ENCODE results near the gene PXMP2. TPM values are rescaled to one million over a fixed set of nuclear protein-coding genes. Genes with fewer than 3 reads are reported as not detected.

PXMP2 gene
- total RNA-seq, 1 experiment from 2014 or later: 42.7 TPM

GRCh38 chr12:132740313-132740646, 52.9 kb downstream of the PXMP2 start:
- POLR2A ChIA-PET (ENCODE audit: unreplicated experiment): no interaction called here
- Histone ChIP-seq H3K79me2 (ENCODE audit: low read length) (peaks cover 29% of the 10 kb centered on the region), H3K4me2 (ENCODE audit: low read length) (no peak overlapping the region), H3K27ac (ENCODE audit: low read length) (no peak overlapping the region), H3K9me3 (ENCODE audit: low read length) (no peaks in the 10 kb centered on the region), H3K36me3 (ENCODE audit: low read depth, low read length) (peaks cover 85% of the 10 kb centered on the region), H3F3A (ENCODE audit: low read length, unreplicated experiment) (no peaks in the 10 kb centered on the region), H3K27me3 (ENCODE audit: low read length) (no peaks in the 10 kb centered on the region), H3K4me3 (ENCODE audit: low read length) (no peak overlapping the region), H3K9me2 (replicated peaks; ENCODE audit: low read length) (no peaks in the 10 kb centered on the region), H2AFZ (ENCODE audit: low read length) (no peak overlapping the region), H3K4me1 (ENCODE audit: insufficient read depth, low read length) (no peaks in the 10 kb centered on the region), H4K20me1 (ENCODE audit: low read length) (peaks cover 28% of the 10 kb centered on the region; the same call in 1 of the 2 replicates), H3K9ac (ENCODE audit: low read length) (no peak overlapping the region)
- intact Hi-C loops (cut with micrococcal nuclease): no loop called here
- no peak for ATAC-seq
- BruUV-seq (replicated peaks): no TSS peak
- no peak for DNase-seq
- TF ChIP-seq EZH2 (IDR thresholded peaks at IDR 0.05; ENCODE audit: low read length, unreplicated experiment): no peak
- TF ChIP-seq CTCF (conservative IDR thresholded peaks at IDR 0.05; ENCODE audit: low read depth, low read length): no peak
- no peak for TF ChIP-seq EZH2phosphoT487 (IDR thresholded peaks at IDR 0.05; ENCODE audit: borderline replicate concordance, low read length)
- CTCF ChIA-PET: no interaction called here

GRCh38 chr12:132740652-132741051, 53.3 kb downstream of the PXMP2 start:
- TF ChIP-seq CTCF (conservative IDR thresholded peaks at IDR 0.05; ENCODE audit: low read depth, low read length) (no peak), EZH2 (IDR thresholded peaks at IDR 0.05; ENCODE audit: low read length, unreplicated experiment) (no peak), EZH2phosphoT487 (IDR thresholded peaks at IDR 0.05; ENCODE audit: borderline replicate concordance, low read length) (no peak)
- H4K20me1 ChIP-seq (ENCODE audit: low read length): peaks cover 32% of the 10 kb centered on the region; the same call in 1 of the 2 replicates
- intact Hi-C loops (cut with micrococcal nuclease): no loop called here
- no peaks in the 10 kb centered on the region for H3K9me3 ChIP-seq (ENCODE audit: low read length)
- no peaks in the 10 kb centered on the region for H3F3A ChIP-seq (ENCODE audit: low read length, unreplicated experiment)
- ATAC-seq: no peak
- POLR2A ChIA-PET (ENCODE audit: unreplicated experiment): no interaction called here
- H3K4me2 ChIP-seq (ENCODE audit: low read length): no peak overlapping the region
- H3K79me2 ChIP-seq (ENCODE audit: low read length): peaks cover 33% of the 10 kb centered on the region
- H3K27ac ChIP-seq (ENCODE audit: low read length): no peak overlapping the region
- H3K36me3 ChIP-seq (ENCODE audit: low read depth, low read length): peaks cover 87% of the 10 kb centered on the region
- H3K27me3 ChIP-seq (ENCODE audit: low read length): no peaks in the 10 kb centered on the region
- H3K4me3 ChIP-seq (ENCODE audit: low read length): no peak overlapping the region
- H3K9ac ChIP-seq (ENCODE audit: low read length): no peak overlapping the region
- no TSS peak for BruUV-seq (replicated peaks)
- no peak overlapping the region for H2AFZ ChIP-seq (ENCODE audit: low read length)
- no peaks in the 10 kb centered on the region for H3K9me2 ChIP-seq (replicated peaks; ENCODE audit: low read length)
- no peaks in the 10 kb centered on the region for H3K4me1 ChIP-seq (ENCODE audit: insufficient read depth, low read length)
- no peak for DNase-seq
- CTCF ChIA-PET: no interaction called here

GRCh38 chr12:132741620-132742019, 54.2 kb downstream of the PXMP2 start:
- Histone ChIP-seq H3K4me3 (ENCODE audit: low read length) (no peak overlapping the region), H3F3A (ENCODE audit: low read length, unreplicated experiment) (no peaks in the 10 kb centered on the region), H3K4me2 (ENCODE audit: low read length) (no peak overlapping the region), H4K20me1 (ENCODE audit: low read length) (peaks cover 34% of the 10 kb centered on the region; the same call in 1 of the 2 replicates), H3K36me3 (ENCODE audit: low read depth, low read length) (peaks cover 88% of the 10 kb centered on the region), H3K9ac (ENCODE audit: low read length) (no peak overlapping the region), H3K9me2 (replicated peaks; ENCODE audit: low read length) (no peaks in the 10 kb centered on the region), H3K27me3 (ENCODE audit: low read length) (no peaks in the 10 kb centered on the region), H3K79me2 (ENCODE audit: low read length) (peaks cover 40% of the 10 kb centered on the region), H3K27ac (ENCODE audit: low read length) (no peak overlapping the region), H2AFZ (ENCODE audit: low read length) (no peak overlapping the region), H3K9me3 (ENCODE audit: low read length) (no peaks in the 10 kb centered on the region), H3K4me1 (ENCODE audit: insufficient read depth, low read length) (no peaks in the 10 kb centered on the region)
- no peak for DNase-seq
- ATAC-seq: no peak
- TF ChIP-seq EZH2phosphoT487 (IDR thresholded peaks at IDR 0.05; ENCODE audit: borderline replicate concordance, low read length) (no peak), EZH2 (IDR thresholded peaks at IDR 0.05; ENCODE audit: low read length, unreplicated experiment) (no peak), CTCF (conservative IDR thresholded peaks at IDR 0.05; ENCODE audit: low read depth, low read length) (no peak)
- no TSS peak for BruUV-seq (replicated peaks)
- ChIA-PET POLR2A (ENCODE audit: unreplicated experiment) (interaction anchor here (0.7 kb wide), 1 partner anchor 69 kb away, joined by 3 read pairs; no protein-coding TSS in a partner anchor), CTCF (no interaction called here)
- intact Hi-C loops (cut with micrococcal nuclease): no loop called here
